ENCODE data around the gene MED13L.

The MED13L gene

DNA sequence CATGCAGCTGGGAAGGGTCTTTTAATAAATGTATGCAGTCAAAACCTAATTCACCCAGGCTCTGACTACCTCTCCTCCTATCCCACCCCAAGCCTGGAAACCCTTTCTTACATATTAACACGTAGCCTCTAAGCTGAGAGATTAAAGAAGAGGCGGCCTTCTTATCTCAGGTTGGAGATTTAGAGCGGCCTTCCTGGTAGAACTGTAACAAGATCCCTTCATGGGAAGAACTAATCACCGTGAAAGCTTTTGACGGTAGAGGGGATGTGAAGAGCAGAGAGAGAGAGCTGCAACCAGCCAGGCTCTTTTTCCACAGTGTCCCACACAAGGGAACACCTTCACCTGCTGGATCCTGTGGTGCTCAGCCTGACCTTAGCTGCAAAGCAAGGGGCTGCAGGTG is 367.4 kb downstream of the MED13L start:
- TF ChIP-seq, protein P1, sequence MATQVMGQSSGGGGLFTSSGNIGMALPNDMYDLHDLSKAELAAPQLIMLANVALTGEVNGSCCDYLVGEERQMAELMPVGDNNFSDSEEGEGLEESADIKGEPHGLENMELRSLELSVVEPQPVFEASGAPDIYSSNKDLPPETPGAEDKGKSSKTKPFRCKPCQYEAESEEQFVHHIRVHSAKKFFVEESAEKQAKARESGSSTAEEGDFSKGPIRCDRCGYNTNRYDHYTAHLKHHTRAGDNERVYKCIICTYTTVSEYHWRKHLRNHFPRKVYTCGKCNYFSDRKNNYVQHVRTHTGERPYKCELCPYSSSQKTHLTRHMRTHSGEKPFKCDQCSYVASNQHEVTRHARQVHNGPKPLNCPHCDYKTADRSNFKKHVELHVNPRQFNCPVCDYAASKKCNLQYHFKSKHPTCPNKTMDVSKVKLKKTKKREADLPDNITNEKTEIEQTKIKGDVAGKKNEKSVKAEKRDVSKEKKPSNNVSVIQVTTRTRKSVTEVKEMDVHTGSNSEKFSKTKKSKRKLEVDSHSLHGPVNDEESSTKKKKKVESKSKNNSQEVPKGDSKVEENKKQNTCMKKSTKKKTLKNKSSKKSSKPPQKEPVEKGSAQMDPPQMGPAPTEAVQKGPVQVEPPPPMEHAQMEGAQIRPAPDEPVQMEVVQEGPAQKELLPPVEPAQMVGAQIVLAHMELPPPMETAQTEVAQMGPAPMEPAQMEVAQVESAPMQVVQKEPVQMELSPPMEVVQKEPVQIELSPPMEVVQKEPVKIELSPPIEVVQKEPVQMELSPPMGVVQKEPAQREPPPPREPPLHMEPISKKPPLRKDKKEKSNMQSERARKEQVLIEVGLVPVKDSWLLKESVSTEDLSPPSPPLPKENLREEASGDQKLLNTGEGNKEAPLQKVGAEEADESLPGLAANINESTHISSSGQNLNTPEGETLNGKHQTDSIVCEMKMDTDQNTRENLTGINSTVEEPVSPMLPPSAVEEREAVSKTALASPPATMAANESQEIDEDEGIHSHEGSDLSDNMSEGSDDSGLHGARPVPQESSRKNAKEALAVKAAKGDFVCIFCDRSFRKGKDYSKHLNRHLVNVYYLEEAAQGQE (IDR thresholded peaks at IDR 0.05; ENCODE audit: insufficient read depth in 1 of 2, low read depth in 2 of 2, low read length in 2 of 2): no peak
- TF ChIP-seq POLR2AphosphoS5 (IDR thresholded peaks at IDR 0.05; ENCODE audit: low read depth, low read length) (no peak), FOXP2 (optimal IDR thresholded peaks at IDR 0.05; ENCODE audit: borderline replicate concordance, extremely low read depth, extremely low read length, insufficient read depth) (no peak), SIN3A (IDR thresholded peaks at IDR 0.05; ENCODE audit: borderline replicate concordance, insufficient read depth, low read length) (no peak)

Data from PFSK-1 (cell line).